GM19351 (cell line): ENCODE results near the gene ACTN1.

ENCODE experiments used
- ATAC-seq: cut with Tn5 transposase; IDR thresholded peaks from one replicate; pipeline ENCODE4 v1.9.1; 2021; ENCODE audit warnings: mild to moderate bottlenecking, moderate library complexity; ENCODE audit not compliant: unreplicated experiment

ACTN1 gene

GRCh38 chr14:68937471-68938270 is 41.4 kb downstream of the ACTN1 start:
- no peak for ATAC-seq

- no peak for ATAC-seq
These were observed 42.1 kb downstream of the ACTN1 start for GRCh38 chr14:68936980-68937379.

DNA sequence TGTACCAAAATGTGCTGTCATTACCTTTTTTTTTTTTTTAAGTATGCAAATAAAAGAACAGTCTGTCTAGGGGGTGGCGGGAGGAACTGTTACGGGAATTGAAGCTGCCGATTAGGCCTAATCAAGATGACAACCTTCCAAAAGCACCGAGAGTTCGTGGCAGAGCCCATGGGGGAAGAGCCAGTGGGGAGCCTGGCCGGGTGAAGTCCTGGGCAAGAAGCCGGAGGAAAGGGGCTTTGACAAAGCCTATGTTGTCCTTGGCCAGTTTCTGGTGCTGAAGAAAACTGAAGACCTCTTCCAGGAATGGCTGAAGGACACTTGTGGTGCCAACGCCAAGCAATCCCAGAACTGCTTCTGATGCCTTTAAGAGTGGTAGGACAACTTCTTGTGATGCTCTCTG is 42.6 kb downstream of the ACTN1 start:
- ATAC-seq: no peak

DNA sequence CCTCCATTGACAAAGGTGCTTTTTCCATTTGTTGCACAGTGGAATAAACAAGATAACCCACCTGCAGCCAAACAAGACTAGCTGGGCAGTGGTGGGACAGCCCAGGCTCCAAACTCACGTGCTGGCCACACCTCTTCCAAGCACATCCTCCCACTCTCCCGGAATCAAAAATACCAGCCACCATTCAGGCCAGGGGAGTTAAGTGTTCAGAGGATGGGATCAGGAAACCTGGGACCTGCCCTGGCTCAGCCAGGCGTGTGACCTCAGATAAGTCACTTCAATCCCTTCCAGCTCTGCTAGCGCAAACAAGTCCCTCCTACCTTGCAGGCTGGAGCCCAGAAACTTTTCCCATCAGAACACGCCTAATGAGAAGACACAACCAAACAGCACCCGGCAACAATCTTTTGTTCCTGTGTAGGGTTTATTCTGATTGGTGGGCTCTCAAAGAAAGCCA is 43.3 kb downstream of the ACTN1 start:
- ATAC-seq: no peak

DNA sequence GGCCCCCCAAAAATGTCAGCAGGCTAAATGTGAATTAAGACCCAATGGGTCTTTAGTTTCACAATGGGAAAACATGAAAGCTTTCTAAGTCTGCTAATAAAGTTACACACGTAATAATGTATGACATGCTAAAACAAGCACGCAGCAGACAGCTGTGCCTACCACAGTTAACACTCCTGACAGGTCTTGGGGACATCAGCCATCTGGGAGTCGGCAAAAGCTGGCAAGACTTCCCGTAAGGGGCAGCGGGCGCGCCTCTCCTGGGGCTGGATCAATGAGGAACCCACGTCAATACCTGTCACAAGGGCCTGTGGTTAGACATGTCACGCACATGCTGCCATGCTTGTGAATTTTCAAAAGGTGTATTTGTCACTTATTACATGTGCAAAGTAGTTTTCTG is 45.0 kb downstream of the ACTN1 start:
- no peak for ATAC-seq

GRCh38 chr14:68932686-68933085 is 46.4 kb downstream of the ACTN1 start:
- ATAC-seq: no peak

GRCh38 chr14:68932231-68932630 is 46.9 kb downstream of the ACTN1 start:
- no peak for ATAC-seq

GRCh38 chr14:68931474-68932051 is 47.5 kb downstream of the ACTN1 start:
- ATAC-seq: no peak

DNA sequence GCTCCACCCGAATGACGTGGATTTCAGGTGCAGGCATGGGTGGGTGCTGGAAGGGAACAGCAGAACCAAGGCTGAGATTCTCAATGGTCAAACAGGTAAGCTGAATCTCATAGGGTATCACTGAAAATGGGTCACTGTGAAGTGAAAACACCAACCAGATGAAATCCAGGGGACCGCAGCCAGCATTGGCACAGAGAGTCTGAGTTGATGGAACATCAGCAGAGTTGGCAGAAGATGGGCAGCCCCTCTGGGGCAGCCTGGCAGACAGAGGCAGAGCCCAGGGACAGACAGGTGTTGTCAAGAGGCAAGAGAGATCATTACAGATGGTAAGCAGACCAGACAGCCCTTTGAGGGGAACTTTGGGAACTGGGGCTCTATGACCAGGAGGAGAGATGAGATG is 48.0 kb downstream of the ACTN1 start:
- no peak for ATAC-seq

- no peak for ATAC-seq
These were observed 49.3 kb downstream of the ACTN1 start for GRCh38 chr14:68929623-68930307.

GRCh38 chr14:68928770-68929550 is 50.1 kb downstream of the ACTN1 start:
- no peak for ATAC-seq

- ATAC-seq: no peak
These were observed 51.0 kb downstream of the ACTN1 start for GRCh38 chr14:68927956-68928675.

- ATAC-seq: no peak
These were observed 52.0 kb downstream of the ACTN1 start for GRCh38 chr14:68927089-68927488.

DNA sequence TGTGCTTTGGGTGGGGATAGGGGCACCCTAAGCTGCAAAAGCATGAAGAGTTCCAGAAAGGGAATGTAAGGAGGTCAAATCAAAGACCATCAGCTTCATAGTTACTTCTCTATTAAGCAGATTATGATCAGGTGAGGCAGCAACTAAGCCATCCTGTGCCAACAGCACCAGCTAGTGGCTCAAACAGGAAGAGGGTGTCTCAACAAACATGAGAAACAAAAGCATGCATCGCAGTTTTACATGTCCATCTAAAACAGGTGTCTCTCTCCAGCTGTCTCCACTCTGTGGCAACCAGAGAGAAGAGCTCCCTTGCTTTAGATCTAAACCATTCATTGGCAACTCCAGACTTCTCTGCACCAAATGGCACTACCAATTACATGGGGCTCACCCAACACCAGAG is 52.9 kb downstream of the ACTN1 start:
- no peak for ATAC-seq

GRCh38 chr14:68925373-68925772 is 53.7 kb downstream of the ACTN1 start:
- ATAC-seq: no peak

- no peak for ATAC-seq
These were observed 54.6 kb downstream of the ACTN1 start for GRCh38 chr14:68924186-68925158.

DNA sequence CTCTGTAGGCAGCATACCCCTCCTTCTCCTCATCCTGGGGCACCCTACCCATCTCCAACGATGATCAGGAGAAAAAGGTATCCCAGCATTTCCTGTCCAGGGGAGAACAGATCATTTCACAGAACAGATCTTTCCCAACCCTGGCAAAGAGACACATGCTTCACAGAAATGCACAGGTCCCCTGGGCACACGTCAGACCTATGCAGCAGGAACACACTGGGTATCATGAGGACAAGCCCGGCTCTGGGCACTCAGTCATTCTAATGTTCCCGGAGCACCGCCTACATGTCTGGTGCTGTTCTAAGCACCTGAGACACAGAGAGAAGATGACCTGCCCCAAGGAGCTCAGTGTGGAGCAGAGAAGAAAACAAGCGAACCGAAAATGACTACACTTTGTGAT is 56.2 kb downstream of the ACTN1 start:
- no peak for ATAC-seq

- no peak for ATAC-seq
These were observed 56.9 kb downstream of the ACTN1 start for GRCh38 chr14:68922201-68922621.

DNA sequence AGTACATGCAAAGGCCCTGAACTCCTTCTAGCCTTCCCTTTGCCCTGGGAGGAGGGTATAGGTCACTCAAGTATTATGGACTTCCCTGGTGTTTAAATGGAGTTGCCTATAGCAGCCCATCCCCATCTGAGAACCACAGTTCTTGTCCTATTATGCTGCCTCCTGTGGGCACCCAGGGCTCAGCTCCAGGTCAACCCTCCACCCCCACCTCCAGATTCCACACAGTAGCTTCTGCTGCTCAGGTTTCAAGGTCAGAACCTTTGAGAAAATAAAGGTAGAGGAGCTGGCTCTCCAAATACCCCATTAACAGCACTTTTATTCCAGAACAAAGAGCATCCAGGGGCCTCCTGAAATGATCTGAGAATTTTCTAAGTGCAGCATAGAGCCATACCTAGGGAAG is 57.4 kb downstream of the ACTN1 start:
- no peak for ATAC-seq
